ENCODE measurements around the gene NUP88. TPM values are rescaled to one million over a fixed set of nuclear protein-coding genes. Genes with fewer than 3 reads are reported as not detected.

The NUP88 gene
- total and polyA plus RNA-seq, 9 donors, result 31.7 to 77.7 (median 42.3) TPM

GRCh38 chr17:5424909-5425308 is 5.4 kb upstream of the NUP88 start:
- H3K4me1 ChIP-seq (ENCODE audit: insufficient read depth), result peaks cover 4% of the 10 kb centered on the region
- H3K4me3 ChIP-seq, result no peak overlapping the region
- H3K36me3 ChIP-seq, result no peaks in the 10 kb centered on the region
- no peak overlapping the region for H3K27ac ChIP-seq
- H3K9me3 ChIP-seq, result no peaks in the 10 kb centered on the region
- DNase-seq, result no peak
- no peaks in the 10 kb centered on the region for H3K27me3 ChIP-seq
- TF ChIP-seq CTCF (IDR thresholded peaks at IDR 0.05) (no peak), POLR2A (IDR thresholded peaks at IDR 0.05) (no peak), EP300 (IDR thresholded peaks at IDR 0.05) (no peak)
- intact Hi-C loops (cut with DNase I), result no loop called here
- WGBS, 3 donors, result 65 to 83% (median 77%) methylated on average over 1 of the region's 1 CpG

GRCh38 chr17:5422505-5422904 is 3.0 kb upstream of the NUP88 start:
- Histone ChIP-seq H3K9me3 (no peaks in the 10 kb centered on the region), H3K4me3 (no peak overlapping the region), H3K27ac (no peak overlapping the region), H3K27me3 (no peaks in the 10 kb centered on the region), H3K4me1 (ENCODE audit: insufficient read depth) (peaks cover 4% of the 10 kb centered on the region), H3K36me3 (no peaks in the 10 kb centered on the region)
- WGBS, 3 donors, result 86 to 94% (median 92%) methylated on average over 2 of the region's 2 CpGs
- no peak for DNase-seq
- TF ChIP-seq CTCF (IDR thresholded peaks at IDR 0.05) (no peak), POLR2A (IDR thresholded peaks at IDR 0.05) (no peak), EP300 (IDR thresholded peaks at IDR 0.05) (no peak)
- intact Hi-C loops (cut with DNase I), result no loop called here

- no peak for TF ChIP-seq EP300 (IDR thresholded peaks at IDR 0.05)
- TF ChIP-seq CTCF (IDR thresholded peaks at IDR 0.05), result no peak
- peak; percentile 66 for TF ChIP-seq POLR2A (IDR thresholded peaks at IDR 0.05)
- H3K9me3 ChIP-seq, result no peaks in the 10 kb centered on the region
- intact Hi-C loops (cut with DNase I), result no loop called here
- H3K36me3 ChIP-seq, result no peaks in the 10 kb centered on the region
- no peaks in the 10 kb centered on the region for H3K27me3 ChIP-seq
- H3K4me1 ChIP-seq (ENCODE audit: insufficient read depth), result peaks cover 6% of the 10 kb centered on the region
- peak within 1 kb of the TSS; percentile 43 for H3K4me3 ChIP-seq
- peak within 1 kb of the TSS; percentile 11 to 81 for H3K27ac ChIP-seq
- DNase-seq, result peak; percentile 82 to 89 (median 85)
- WGBS, 3 donors, result 0% methylated on average over 34 to 41 of the region's 41 CpGs
Measured at GRCh38 chr17:5419959-5420653, 644 bp upstream of the NUP88 start, which contains the start of gene RPAIN. RPAIN (plus strand) TSS chr17:5420182; CDS start chr17:5420211, 29 bp downstream.

GRCh38 chr17:5418858-5419355 is 555 bp downstream of the NUP88 start:
- Histone ChIP-seq H3K27me3 (no peaks in the 10 kb centered on the region), H3K4me1 (ENCODE audit: insufficient read depth) (peaks cover 6% of the 10 kb centered on the region), H3K9me3 (no peaks in the 10 kb centered on the region), H3K4me3 (peak overlapping the region; percentile 43), H3K27ac (peak overlapping the region; percentile 11 to 49), H3K36me3 (no peaks in the 10 kb centered on the region)
- TF ChIP-seq EP300 (IDR thresholded peaks at IDR 0.05), result no peak
- TF ChIP-seq POLR2A (IDR thresholded peaks at IDR 0.05), result no peak
- TF ChIP-seq CTCF (IDR thresholded peaks at IDR 0.05), result no peak
- WGBS, 3 donors, result 0% methylated on average over 26 of the region's 26 CpGs
- intact Hi-C loops (cut with DNase I), result no loop called here
- peak in 1 of 5 donors; percentile 42 for DNase-seq

Measured in ovary (tissue), 9 donors.